Measurements from ENCODE around the gene GPR171.

The GPR171 gene

DNA sequence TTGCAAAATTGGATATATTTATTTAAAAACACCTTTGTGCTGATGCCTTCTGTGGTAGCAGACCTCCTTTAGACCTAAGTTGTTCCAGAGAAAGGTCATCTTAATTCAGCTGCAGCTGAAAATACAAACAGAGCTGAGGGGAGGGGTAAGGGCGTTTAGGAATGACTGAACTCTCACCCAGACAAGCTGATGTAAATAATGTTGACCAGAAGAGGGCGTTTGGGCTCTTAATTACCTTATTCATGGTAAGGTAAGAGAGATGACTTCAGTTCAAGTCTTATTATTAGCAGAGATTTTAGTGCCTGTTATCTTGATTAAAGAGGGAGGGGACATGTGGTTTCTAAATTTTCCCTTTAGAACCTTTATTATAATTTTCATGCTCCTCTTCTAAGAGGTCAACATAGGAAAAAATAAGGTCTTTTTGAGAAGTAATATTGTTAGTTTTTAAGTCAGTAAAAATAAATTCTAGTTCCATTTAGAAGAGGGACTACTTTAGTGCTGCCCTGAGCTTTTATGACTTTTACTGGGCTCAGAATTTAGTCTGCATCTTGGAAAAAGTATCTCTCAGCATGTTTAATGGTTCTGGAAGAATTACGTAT is 46.3 kb downstream of the GPR171 start:
- Mint-ChIP-seq H3K4me3 (no peak overlapping the region), H3K36me3 (no peaks in the 10 kb centered on the region), H3K9me3 (no peaks in the 10 kb centered on the region), H3K27ac (no peak overlapping the region), H3K4me1 (no peaks in the 10 kb centered on the region), H3K27me3 (peaks cover 17% of the 10 kb centered on the region)
- CTCF ChIA-PET = interaction anchor here (0.7 to 2.1 kb wide), 20 partner anchors 11 to 683 kb away, joined by 3 to 13 read pairs (median 4); partner anchors contain the start of gene P2RY14
- peak; percentile 50 for DNase-seq

DNA sequence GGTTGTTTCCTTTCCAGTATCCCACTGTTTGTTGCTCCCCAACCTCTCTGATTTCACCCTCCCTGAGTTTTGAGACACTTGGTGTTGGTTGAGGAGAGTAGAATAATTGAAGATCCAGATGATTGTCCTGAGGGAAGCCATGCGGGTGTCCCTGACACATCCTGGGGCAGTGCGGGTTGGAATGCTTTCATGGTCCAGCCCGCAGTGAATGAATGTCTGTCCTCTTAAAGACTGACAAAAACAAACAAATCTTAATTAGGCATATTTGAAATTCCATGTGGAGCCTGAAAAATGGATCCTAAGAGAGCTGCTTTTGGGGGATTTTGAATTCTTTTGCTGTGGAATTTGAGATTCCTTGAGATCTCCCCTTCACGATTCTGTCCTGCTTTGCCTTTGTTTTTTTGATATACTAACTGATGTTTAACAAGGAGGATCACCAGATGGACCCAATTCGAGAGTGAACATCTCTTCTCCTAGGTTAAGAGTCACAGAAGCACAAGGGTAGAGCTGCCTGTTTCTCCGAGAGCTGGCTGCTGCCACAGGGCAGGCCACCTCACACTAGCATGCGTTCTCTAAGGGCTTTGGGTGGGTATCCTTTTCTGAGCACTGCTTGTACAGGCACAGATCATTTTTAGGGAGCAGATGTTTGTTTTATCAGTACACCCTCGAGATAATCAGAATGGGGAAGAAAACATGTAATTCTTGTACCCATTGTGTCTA is 47.4 kb downstream of the GPR171 start:
- Mint-ChIP-seq H3K9me3 (no peaks in the 10 kb centered on the region), H3K4me3 (no peak overlapping the region), H3K36me3 (no peaks in the 10 kb centered on the region), H3K27ac (no peak overlapping the region), H3K27me3 (peaks cover 9% of the 10 kb centered on the region), H3K4me1 (no peaks in the 10 kb centered on the region)
- DNase-seq = no peak
- CTCF ChIA-PET = interaction anchor here (1.0 to 2.1 kb wide), 16 partner anchors 11 to 684 kb away, joined by 3 to 13 read pairs (median 5); partner anchors contain the start of gene P2RY14

DNA sequence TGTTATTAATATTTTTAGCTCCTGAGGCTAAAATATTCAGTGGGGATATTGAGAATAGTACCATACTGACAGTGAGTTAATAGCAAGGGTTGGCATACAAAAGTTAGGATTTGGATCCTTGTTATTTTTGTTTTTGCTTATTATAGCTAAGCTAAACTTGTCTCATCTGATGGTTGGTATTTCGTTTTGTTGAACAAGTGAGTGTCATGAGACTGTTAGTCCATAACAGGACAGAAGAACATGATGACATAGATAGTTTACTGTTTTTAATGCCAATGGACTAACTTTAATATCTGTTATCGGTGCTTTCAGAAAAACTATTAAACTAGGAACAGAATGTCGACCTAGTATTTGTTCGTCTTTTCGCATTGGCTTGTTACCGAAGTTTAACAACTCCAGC is 48.5 kb downstream of the GPR171 start:
- peaks cover 7% of the 10 kb centered on the region for H3K27me3 Mint-ChIP-seq
- H3K36me3 Mint-ChIP-seq = no peaks in the 10 kb centered on the region
- no peak overlapping the region for H3K27ac Mint-ChIP-seq
- H3K4me1 Mint-ChIP-seq = no peaks in the 10 kb centered on the region
- no peak overlapping the region for H3K4me3 Mint-ChIP-seq
- H3K9me3 Mint-ChIP-seq = no peaks in the 10 kb centered on the region
- no peak for DNase-seq
- CTCF ChIA-PET = interaction anchor here (1.1 to 1.9 kb wide), 3 partner anchors 127 to 174 kb away, joined by 3 to 7 read pairs (median 4); no protein-coding TSS in a partner anchor

DNA sequence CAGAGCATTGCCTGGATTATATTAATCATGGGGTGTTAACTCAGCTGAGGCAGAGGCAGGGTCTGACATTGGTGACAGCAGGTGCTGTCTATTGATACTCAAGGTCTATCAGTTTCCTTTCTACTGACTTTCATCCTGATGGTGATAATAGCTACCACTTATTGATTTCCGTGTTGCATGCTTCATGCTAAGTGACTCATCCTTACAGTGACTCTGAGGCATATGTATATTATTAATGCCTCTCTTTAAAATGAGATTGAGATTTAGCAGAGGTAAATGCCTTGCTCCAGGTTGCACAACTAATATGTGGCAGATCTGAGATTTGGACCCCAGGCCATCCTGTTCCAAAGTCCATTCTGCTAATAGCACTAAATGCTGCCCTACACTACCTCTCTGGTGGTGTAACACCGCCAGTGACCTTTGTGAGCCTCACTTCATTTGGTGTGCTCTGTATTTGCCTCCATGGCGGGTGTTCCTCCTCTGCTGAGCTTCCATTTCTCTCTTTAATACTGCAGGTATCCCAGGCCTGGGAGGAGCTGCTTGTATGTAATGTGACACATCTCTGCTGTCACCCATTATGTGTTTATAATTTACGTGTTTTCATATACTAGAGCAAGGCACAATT is 50.4 kb downstream of the GPR171 start:
- Mint-ChIP-seq H3K27me3 (peaks cover 7% of the 10 kb centered on the region), H3K27ac (no peak overlapping the region), H3K36me3 (no peaks in the 10 kb centered on the region)

More for the DNA sequence above, 50.4 kb downstream of the GPR171 start:
- DNase-seq = no peak
- CTCF ChIA-PET = interaction anchor here (0.9 to 1.0 kb wide), 2 partner anchors 9 to 15 kb away, joined by 3 to 5 read pairs; no protein-coding TSS in a partner anchor
- Mint-ChIP-seq H3K9me3 (no peaks in the 10 kb centered on the region), H3K4me3 (no peak overlapping the region), H3K4me1 (no peaks in the 10 kb centered on the region)
